GM19467 (cell line): ENCODE results near the gene LARGE1.

Experiments used
- ATAC-seq: cut with Tn5 transposase; IDR thresholded peaks from one replicate; pipeline ENCODE4 v1.9.1; 2021; ENCODE audit warnings: mild to moderate bottlenecking, moderate library complexity; ENCODE audit not compliant: unreplicated experiment

Gene LARGE1

DNA sequence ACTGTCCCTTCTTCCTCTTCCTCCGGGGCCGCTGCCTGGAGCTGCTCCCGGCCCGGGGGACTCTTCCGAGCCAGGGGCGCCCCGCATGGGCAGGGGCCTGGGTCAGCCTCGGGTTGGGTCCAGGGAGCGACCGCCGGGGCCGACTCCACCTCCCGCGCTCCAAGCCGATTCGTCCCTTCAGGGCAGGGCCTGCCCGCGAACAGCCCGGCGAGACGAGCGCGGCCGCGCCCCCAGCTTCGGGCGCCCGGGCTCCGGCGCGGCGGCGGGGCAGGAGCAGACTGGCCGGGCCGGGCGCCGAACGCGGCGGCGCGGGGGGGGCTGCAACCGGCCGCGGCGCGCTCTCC lies at the start of gene LARGE1:
Gene LARGE1 (minus strand): TSS at position 280 of the 344 bp plus-strand sequence.
- peak; percentile 11 for ATAC-seq

DNA sequence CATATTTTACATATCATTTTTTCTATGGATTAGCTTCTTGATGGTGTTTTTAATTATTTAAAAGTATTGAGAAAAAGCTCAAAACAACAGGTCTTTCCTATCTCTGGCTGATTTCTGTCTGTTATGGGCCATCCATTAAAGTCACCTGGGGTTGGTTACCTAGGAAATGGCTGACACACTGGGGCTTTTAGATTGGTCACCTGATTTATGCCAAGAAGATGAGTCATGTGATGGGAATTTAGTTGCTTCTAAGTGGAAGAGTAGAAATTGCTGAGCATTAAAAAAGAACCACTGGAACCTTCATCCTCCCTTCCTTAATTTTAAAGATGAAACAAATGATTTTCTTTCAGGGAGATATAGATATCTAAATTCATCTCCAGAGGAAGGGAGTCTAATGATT lies 48.8 kb upstream of the LARGE1 start:
- no peak for ATAC-seq

DNA sequence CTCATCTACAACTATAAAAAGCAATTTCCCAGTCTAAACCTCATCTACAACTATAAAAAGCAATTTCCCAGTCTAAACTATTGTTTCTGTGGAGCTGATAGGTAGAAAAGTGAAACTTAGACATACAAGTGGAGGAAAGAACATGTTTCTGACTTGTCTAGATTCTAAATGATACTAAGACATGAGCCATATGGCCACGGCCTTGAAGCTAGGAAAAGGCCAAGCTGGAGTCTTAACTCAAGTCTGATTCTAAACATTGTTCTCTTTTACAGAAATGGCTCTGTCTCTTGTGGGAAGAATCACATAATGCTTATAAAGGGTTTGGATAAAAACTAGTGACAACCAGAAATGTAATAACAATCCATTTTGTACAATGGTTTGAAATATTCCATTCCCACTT lies 43.8 kb upstream of the LARGE1 start:
- ATAC-seq, result no peak

DNA sequence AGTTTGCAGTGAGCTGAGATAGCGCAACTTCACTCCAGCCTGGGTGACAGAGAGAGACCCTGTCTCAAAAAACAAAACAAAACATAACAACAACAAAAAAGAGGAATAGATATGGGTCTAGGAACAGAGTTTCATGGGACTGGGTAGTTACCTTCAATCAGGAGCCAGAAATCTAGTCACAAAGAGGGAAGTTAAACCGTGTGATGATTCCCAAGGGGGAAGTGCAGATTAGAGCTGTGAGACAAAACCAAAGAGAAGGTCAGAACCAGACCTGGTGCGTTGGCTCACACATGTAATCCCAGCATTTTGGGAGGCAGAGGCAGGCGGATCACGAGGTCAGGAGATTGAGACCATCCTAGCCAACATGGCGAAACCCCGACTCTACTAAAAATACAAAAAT lies 42.1 kb upstream of the LARGE1 start:
- no peak for ATAC-seq

DNA sequence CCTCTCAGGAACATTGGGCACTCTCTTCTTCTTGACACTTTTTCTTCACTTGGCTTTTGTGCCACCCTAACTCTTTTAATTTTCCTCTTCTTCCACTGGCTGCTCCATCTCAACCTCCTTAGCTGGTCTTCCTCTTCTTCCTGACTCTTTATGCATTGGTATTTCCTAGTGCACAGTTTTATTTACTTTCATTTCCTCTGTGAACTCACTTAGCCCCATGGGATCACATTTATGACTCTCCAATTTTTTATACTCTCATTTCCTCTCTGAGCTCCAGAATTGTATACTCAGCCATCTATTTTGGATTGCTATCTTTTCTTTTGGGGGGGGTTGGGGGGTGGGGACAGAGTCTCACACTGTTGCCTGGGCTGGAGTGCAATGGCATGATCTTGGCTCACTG lies 38.5 kb upstream of the LARGE1 start:
- ATAC-seq, result no peak

DNA sequence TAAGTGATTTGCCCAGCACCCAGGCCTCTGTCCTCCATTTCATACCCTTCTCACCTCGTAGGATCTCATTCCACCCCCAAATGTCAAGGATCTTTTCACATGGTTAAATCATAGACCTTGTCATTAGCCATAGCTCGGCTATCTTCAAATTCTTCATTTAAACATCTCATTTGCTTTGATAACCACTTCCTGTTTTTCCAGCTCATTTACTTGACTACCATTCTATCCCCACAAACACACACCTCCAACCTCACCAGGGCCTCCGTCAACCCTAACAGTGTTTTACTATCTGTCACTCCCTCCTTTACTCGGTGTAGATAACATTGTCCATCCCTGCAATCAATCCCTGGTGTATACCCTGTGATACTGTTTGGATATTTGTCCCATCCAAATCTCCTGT lies 36.8 kb upstream of the LARGE1 start:
- no peak for ATAC-seq

DNA sequence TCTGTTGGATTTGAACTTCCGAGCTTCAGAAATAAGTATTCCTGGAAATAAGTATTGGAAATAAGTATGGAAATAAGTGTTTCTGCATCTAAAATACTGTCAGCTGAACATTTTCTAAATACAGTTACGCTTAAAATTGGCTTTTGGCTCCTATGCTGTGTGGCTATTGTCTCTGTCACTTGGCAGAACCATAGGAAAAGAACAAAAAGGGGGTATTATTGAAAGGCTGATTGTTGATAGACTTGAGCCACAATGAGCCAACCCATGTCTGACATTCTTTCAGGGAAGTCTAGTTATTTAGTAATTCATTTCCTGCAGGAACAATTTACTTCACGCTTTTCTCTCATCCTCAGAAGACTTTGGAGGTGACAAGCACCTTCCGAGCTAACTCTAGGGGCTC lies 32.5 kb upstream of the LARGE1 start:
- ATAC-seq, result no peak

DNA sequence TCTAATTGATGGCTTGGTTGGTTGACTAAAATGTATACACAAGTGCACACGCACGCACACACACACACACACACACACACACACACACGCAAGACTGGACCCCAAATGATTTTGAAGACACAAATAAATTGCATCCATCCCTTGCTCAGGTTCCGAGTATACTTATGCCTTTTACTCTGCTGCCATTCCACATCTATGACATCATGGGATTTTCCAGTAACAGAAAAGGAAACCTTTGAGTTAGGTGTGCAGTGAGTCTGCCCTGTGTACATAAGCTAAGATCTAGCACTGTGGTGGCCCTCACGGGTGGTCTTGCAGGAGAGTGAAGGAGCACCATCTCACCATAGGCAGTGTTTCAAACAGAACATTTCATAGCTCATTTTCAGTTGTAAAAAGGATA lies 20.5 kb upstream of the LARGE1 start:
- ATAC-seq, result no peak

DNA sequence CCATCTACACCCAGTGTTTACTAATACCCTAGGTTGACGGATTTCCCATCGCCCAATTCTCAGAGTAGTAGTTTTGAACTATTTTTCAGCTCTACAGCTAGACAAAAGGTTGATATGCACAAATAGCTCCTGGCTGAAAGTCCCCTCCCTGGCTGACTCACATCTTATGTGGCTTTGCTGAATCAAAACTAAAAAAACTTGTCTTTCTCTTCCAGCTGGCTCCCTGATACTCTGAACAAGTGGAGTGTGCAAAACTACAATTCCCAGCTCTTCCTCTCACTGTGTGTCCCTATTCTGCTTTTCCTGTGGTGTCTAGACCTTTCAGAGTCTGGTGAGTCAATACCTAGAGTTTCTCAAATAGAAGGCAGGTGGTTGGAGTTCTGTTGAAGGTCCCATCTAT lies 12.7 kb upstream of the LARGE1 start:
- ATAC-seq, result no peak

DNA sequence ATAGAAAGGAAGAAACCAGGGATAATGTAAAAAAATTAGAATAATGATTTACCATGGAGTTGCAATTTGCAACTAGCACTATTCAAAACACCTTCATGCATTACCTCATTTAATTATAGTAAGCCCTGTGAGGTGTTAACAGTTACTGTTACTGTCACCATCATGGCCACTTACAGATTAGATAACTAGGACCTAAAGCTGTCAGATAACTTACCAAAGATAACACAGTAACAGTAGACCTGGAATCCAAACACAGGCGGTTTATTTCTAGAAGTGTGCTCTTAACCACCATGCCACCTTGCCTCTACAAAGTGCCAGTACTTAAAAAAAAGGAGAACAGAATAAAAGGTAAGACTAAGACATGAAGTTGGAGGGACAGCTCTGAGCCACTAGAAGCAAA lies 11.1 kb upstream of the LARGE1 start:
- ATAC-seq, result no peak

DNA sequence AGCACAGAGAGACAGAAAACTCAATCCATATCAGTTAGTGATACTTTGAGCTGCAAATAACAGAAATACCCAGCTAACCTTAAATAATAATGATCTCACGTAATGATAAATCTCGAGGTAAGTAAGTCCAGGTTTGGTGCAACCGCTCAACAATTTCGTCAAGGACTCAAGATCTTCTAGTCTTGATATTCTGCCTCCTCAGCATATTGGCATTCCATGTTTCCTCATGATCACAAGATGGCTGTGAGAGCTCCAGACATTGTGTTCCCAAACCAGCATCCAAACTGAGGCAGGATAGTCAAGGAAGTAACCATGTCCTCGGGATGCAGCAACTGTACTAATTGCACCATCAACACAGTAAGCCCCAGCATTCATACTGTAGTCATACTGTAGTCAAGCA lies 7.5 kb upstream of the LARGE1 start:
- no peak for ATAC-seq

DNA sequence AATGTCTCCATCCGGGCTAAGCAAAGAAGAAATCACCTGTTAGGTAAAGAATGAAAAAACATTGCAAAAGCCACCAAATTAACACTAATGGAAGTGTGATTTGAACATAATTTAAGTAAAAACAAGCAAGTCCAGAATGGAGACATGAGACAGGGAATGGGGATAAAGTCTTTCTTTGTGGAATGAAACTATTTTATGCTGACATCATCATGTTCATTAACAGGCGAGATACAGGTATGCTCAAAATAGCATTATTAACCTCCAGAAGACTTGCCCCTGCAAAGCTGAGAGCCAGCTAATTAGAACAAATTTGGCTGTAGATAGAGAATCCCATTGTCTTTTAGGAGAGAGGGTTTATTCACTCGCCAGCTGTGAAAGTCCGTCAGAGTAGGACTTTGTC lies 4.9 kb upstream of the LARGE1 start:
- no peak for ATAC-seq

DNA sequence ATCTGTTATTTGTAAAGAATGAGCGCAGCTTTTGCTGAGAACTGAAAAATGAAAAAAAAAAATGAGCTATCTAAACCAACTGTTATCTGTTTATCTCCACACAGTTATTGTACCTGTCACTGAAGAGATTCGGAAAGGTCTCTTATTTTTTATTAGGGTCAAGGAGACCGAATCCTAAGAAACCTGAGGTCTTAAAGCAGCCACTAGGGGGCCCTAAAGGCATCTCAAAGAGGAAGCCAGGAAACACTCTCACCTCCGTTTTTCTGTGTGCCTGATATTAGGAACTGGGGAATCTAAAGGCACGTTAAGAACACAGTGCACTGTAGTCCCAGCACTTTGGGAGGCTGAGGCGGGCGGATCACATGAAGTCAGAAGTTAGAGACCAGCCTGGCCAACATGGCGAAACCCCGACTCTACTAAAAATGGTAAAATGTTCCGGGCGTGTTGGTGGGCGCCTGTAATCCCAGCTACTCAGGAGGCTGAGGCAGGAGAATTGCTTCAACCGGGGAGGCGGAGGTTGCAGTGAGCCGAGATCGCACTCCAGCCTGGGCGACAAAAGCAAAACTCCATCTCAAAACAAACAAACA lies 3.5 kb upstream of the LARGE1 start:
- ATAC-seq, result no peak

DNA sequence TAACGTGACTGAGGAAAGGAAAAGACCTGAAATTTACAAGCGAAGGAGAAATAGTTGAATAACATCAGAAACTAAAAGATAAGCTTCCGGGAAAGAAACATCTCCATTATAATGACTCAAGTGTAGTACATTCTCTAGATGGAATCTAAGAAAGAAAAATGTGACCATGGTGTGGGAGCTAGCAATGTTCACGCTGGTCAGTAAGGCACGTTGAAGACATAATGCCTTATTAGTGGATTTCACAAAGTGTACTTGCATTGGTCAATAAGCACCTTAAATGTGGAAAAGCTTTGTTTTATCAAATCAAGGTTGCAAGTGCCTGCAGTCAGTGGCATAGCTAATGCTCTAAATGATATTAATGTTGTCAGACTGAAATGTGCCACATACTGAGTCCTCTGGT lies 2.8 kb upstream of the LARGE1 start:
- ATAC-seq, result no peak

DNA sequence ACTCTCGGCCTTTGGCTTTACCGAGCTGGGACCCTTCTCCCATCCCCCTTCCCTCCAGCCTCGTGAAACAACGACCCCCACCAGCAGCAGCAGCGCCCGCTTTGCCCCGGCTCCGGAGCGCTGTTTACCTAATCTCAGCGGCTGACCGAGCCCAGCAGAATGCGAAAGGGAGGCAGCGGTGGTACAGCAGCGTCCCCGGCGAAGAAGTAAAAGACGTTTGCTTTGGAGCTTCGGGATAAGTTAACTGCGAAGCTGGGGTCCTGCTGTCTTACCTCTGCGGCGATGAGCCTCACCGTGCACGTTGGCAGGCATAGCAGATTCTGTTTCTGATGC lies 2.0 kb upstream of the LARGE1 start:
- no peak for ATAC-seq

DNA sequence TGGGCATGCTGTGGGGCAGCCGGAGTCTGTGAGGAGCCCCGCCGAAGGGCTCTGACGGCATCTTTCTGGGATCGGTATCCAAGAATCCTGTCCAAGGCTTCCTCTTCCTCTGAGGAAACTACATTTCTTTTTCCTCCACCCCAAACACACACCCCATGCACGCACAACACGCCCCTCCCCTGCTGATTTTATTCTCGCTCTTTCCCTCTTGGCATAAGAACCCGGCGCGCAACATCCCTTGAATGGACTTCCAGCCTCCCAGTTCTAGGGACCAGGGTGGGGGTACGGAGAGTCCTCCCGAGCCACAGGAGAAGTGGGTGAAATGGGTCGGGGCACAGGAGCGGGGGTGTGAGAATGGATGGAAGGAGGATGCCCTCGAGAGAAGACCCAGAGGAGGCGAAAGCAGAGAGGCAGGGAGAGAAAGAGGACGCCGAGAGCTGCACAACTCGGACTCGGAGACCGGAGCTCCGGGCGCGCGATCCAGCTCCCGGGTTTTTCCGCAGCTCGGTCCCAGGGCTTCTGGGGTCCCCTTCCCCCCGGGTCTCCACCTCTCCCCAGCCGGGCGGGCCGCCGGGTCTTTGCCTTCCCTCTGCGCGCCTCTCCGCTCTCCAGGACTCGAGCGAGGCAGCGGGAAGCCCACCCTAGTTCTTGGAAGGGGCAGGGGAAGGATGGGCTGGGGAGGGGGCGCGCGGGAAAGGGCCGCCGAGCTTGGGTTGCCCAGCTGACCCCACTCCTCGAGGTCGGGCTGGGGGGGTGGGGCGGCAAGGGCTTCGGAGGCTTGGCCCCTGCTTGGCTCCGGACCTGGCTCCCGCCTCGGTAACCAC lies 1.5 kb upstream of the LARGE1 start:
- ATAC-seq, result no peak

DNA sequence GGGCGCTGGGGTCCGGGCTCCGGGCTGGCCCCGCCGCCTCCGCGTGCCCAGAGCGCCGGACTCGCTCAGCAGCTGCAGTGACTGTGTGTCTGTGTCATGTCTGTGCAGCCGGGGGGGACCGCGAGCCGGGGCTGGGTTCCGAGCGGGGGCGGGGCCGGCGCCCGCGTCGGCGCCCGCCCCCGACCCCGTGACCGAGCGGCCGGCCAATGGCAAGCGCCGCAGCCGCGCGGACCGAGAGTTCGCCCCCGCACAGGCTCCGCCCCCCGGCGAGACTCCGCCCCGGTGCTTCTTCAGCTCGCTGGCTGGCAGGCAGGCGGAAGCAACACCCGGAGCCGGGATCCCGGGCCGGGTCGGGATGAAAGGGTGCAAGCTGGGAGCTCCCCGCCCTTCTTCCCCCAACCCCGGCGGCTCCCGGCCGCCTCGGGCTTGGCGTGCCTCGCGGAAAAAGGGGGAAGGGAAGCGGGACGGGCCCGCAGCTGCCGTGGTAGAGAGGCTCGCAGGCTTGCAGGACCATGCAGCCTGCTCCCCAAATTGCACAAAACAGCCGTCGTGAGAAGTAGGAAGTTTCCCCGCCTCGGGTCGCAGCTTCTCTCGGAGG lies 750 bp upstream of the LARGE1 start:
- peak; percentile 70 for ATAC-seq

DNA sequence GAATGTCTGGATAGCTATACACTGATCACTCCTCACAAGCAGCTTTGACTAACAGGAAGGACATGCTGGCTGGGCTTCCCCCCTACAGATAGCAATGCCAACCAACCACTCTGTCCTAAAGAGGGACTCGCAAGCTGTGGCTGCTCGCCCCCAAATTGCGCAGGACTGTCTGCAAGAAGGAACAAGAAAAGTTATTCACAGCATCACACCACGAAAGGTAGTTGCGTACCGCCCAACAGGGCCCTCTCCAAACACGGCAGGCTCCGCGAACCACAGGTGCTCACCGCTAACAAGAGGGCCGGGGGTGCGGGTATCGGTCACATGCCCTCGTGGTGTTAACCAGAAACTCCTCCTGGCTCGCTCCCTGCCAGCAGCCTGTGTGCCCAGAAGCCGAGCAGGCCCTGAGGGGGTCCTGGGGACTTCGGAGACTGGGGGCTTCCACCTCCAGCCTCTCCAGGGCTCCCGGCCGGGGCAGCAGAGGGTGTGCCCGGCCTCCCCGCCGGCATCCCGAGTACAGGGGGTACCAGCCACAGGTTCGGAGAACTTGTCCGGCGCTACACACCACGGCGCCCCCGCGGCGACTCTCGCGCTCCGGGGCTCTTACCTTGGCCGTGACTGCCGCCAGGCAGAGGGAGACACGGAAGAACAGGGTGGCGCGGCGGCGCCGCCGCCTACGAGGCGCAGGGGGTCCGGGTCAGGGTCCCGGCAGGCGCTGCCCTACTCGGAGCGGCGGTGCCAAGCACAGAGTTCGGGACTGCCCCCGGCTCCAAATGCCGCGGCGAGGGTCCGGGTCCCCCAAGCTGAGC lies 682 bp downstream of the LARGE1 start:
- ATAC-seq, result no peak

DNA sequence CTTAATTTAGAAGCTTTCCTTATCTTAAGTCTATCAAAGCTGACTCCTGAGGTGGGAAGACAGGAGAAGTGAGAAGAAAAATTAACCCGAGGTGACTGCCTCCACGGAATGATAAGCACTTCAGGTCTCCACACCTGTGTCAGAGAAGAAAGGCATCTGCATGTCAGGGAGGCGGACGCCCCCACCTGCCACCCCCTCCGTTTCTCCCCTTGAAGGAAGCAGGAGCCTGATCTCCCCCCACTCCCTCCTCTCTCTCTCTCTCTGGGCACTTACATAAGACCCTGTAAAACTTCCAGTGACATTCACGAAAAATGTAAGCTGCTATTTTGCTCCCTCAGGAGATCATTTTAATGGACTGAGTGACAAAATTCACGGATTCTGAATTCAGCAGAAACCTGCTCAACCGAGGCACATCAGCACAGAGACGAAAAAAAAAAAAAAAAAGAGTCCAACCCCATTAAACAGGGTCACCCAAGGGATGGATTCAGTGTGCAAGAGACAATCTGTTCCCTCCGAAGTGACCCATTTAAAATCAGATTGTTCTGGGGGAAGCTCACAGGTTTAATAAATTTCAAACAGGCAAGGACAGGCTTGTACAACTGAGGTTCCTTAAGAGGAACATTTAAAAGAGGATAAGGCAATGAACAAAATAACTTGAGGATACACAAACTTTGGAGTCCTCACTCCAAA lies 1.5 kb downstream of the LARGE1 start:
- ATAC-seq, result no peak

DNA sequence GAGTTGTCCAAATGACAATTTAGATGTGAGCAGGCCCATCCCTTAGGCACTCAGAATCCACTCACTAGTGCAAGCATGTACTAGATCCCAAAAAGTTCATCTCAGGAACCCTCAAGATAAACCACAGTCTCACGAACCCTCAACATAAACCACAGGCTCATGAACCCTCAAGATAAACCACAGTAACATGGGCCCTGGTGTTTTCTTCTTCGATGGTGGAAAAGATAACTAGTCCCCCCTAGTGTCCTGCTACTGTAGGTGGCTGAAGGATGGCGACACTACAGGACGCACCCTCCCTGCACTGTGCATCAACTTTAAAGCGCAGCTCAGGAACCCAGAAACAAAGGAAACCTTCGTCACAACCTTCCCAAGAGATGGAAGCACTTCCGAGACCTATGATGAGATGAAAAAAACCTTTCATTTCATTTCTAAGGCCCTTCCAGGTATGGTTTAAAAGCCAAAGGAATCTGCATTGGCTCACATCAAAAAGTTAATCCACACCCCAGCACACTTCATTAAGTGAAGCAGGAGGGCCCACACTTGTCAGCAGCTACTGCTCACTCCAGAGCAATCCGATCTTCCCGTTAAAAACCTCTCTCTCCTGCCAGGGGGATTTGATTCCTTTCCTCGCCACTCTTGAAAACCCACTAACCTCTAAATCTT lies 2.4 kb downstream of the LARGE1 start:
- ATAC-seq, result no peak

DNA sequence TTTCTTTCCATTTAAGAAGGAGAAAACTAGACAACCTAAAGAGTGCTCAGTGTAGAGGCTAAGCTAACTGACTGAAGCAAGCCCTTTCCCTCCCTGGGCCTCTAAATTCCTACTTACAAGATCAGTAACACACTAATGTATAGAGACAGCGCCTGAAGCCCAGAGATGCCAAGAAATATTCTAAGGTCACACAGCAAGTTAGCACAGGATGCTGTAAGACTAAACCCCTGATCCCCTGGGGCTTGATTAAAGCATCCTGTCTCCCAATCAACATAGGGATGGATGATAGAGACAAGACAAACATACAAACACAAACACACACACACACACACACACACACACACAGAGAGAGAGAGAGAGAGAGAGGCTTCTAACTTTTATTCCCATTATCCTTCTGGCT lies 5.6 kb downstream of the LARGE1 start:
- no peak for ATAC-seq
